AG04449 (cell line): Measurements from ENCODE around the gene GYS1.
"Not testable (repeated sequence)": the region's sequence is repeated elsewhere in the genome, so short reads cannot be mapped to it uniquely, and the experiment has no call there.

ENCODE experiments used
- CTCF ChIA-PET: fragments of 350-600 bp; formaldehyde crosslinking; extraction: SDS; loops from one replicate; lab custom pipeline; 2021; ENCODE audit warnings: antibody characterized with exemption; lab: Yijun Ruan, JAX
- POLR2A ChIA-PET: fragments of 400-600, 350-600 bp; formaldehyde crosslinking; extraction: SDS; loops from one replicate; lab custom pipeline; 2020; ENCODE audit warnings: antibody characterized with exemption, inconsistent platforms; lab: Yijun Ruan, JAX
- DNase-seq: peaks from one replicate; pipeline ENCODE4 v3.0.0-alpha.2; 2010; ENCODE audit warnings: low read depth, low spot score
- H3K4me3 ChIP-seq: 2 replicates; pipeline ENCODE4 v1.5.1; 2011; ENCODE audit warnings: low read depth, mild to moderate bottlenecking, control low read depth, low read length
- CTCF ChIP-seq: IDR thresholded peaks from one replicate; pipeline ENCODE4 v1.5.1; 2011; ENCODE audit warnings: mild to moderate bottlenecking, moderate library complexity, low read length, control low read depth, inconsistent platforms; ENCODE audit not compliant: insufficient read depth; ENCODE audit errors: missing control alignments

Gene GYS1

GRCh38 chr19:48993175-48994034 is at the start of gene GYS1, which contains the start of gene RUVBL2:
TSS of gene GYS1 (minus strand) at chr19:48993309. CDS start at chr19:48993112, 197 bp downstream.
TSS of gene RUVBL2 (plus strand) at chr19:48993887. CDS start at chr19:48993912, 25 bp downstream.
- peak; percentile 99 for DNase-seq
- ChIA-PET POLR2A (interaction anchor here (0.6 to 2.5 kb wide), 21 partner anchors 10 to 363 kb away, joined by 3 to 10 read pairs (median 4); partner anchors contain the start of genes FTL, LIN7B, NUCB1 and PPP1R15A), CTCF (interaction anchor here (0.6 to 6.8 kb wide), 49 partner anchors 9 to 220 kb away, joined by 3 to 128 read pairs (median 4); partner anchors contain the start of genes CGB7, HSD17B14, KCNA7 and LIN7B)
- peak; percentile 99 for TF ChIP-seq CTCF
- peak within 1 kb of the TSS; percentile 97 for H3K4me3 ChIP-seq

GRCh38 chr19:49042666-49043065 is 49.6 kb upstream of the GYS1 start:
- CTCF ChIA-PET, POLR2A ChIA-PET, DNase-seq, H3K4me3 ChIP-seq: not testable (repeated sequence)

GRCh38 chr19:49042177-49042576 is 49.1 kb upstream of the GYS1 start:
- no peak for TF ChIP-seq CTCF
- no peak for DNase-seq
- CTCF ChIA-PET = no interaction called here
- no peak overlapping the region for H3K4me3 ChIP-seq
- POLR2A ChIA-PET = no interaction called here

- H3K4me3 ChIP-seq, DNase-seq, POLR2A ChIA-PET: not testable (repeated sequence)
- CTCF ChIA-PET = interaction anchor here (0.7 to 1.1 kb wide), 2 partner anchors 40 to 272 kb away, joined by 3 to 4 read pairs; no protein-coding TSS in a partner anchor
These were observed 46.6 kb upstream of the GYS1 start for GRCh38 chr19:49039736-49040135.

- DNase-seq = peak; percentile 33
- H3K4me3 ChIP-seq, POLR2A ChIA-PET: not testable (repeated sequence)
- CTCF ChIA-PET = interaction anchor here (0.7 to 1.2 kb wide), 2 partner anchors 50 to 271 kb away, joined by 3 read pairs; no protein-coding TSS in a partner anchor
These were observed 45.6 kb upstream of the GYS1 start for GRCh38 chr19:49038557-49039276.

GRCh38 chr19:49038111-49038510 is 45.0 kb upstream of the GYS1 start:
- POLR2A ChIA-PET, H3K4me3 ChIP-seq, DNase-seq: not testable (repeated sequence)
- CTCF ChIA-PET = interaction anchor here (1.2 kb wide), 1 partner anchor 49 kb away, joined by 3 read pairs; no protein-coding TSS in a partner anchor

- TF ChIP-seq CTCF = peak; percentile 31
- CTCF ChIA-PET, H3K4me3 ChIP-seq, DNase-seq, POLR2A ChIA-PET: not testable (repeated sequence)
These were observed 43.7 kb upstream of the GYS1 start, which contains the start of gene CGB1 for GRCh38 chr19:49036815-49037214. TSS of gene CGB1 (minus strand) at chr19:49036895. CDS start at chr19:49036711, 184 bp downstream.
